Urinary bladder (tissue), 4 donors: Measurements from ENCODE around the gene HMCN2. TPM values are rescaled to one million over a fixed set of nuclear protein-coding genes. Genes with fewer than 3 reads are reported as not detected.

Source experiments
- DNase-seq: peaks from one replicate; pipeline ENCODE4 v3.0.0-alpha.2; 2015; ENCODE audit errors: extremely low spot score
- H3K27ac ChIP-seq: one replicate; pipeline ENCODE4 v1.5.1; 2013; ENCODE audit warnings: low read depth, mild to moderate bottlenecking, moderate library complexity
- H3K36me3 ChIP-seq: one replicate; pipeline ENCODE4 v1.6.1; 2013; ENCODE audit warnings: mild to moderate bottlenecking, moderate library complexity; ENCODE audit not compliant: insufficient read depth
- H3K4me1 ChIP-seq: one replicate; pipeline ENCODE4 v1.6.1; 2013; ENCODE audit warnings: mild to moderate bottlenecking, moderate library complexity; ENCODE audit not compliant: insufficient read depth
- H3K4me3 ChIP-seq: one replicate; pipeline ENCODE4 v1.5.1; 2013; ENCODE audit warnings: low read depth, low read length
- WGBS: extraction: QIAGEN DNeasy Blood & Tissue Kit; methylation state at CpG from one replicate; pipeline ENCODE4 v1.1.7; 2013; 5-methylcytosine and 5-hydroxymethylcytosine counted together
- polyA plus RNA-seq: library from polyadenylated mRNA; stranded (reverse); fragments of 200-250 nt; gene quantifications from one replicate; pipeline ENCODE4 v1.2.3, GENCODE V29; 2013
- total RNA-seq: library from RNA; depleted of rRNA; stranded (reverse); fragments of >200 nt; gene quantifications from one replicate; pipeline ENCODE4 v1.2.3, GENCODE V29; 2014
- donor health status: healthy with polysubstance abuse.
- donor health status: healthy.

Gene HMCN2
- total and polyA plus RNA-seq, 2 donors: 14.6 to 15.9 TPM

DNA sequence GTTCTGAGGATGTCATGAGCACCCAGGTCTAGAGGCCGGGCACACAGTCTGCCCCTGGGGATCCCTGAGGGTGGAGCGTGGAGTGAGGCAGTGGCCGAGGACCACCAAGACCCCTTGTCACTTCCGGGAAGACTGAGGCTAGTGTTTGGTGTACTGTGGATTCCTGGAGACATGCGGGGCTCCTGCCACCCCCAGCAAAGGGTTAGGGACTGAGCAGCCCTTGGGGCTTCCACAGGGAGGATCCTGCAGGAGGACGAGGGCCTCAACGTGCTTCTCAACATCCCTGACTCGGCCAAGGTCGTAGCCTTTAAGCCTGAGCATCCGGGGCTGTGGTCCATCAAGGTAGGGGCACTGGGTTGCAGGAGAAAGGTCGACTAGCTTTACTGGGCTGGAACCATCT, 29.9 kb downstream of the HMCN2 start:
- Histone ChIP-seq H3K4me3 (no peak overlapping the region), H3K4me1 (no peaks in the 10 kb centered on the region), H3K36me3 (no peaks in the 10 kb centered on the region), H3K27ac (no peak overlapping the region)
- WGBS: 77% methylated on average over 11 of the region's 11 CpGs
- DNase-seq: no peak

DNA sequence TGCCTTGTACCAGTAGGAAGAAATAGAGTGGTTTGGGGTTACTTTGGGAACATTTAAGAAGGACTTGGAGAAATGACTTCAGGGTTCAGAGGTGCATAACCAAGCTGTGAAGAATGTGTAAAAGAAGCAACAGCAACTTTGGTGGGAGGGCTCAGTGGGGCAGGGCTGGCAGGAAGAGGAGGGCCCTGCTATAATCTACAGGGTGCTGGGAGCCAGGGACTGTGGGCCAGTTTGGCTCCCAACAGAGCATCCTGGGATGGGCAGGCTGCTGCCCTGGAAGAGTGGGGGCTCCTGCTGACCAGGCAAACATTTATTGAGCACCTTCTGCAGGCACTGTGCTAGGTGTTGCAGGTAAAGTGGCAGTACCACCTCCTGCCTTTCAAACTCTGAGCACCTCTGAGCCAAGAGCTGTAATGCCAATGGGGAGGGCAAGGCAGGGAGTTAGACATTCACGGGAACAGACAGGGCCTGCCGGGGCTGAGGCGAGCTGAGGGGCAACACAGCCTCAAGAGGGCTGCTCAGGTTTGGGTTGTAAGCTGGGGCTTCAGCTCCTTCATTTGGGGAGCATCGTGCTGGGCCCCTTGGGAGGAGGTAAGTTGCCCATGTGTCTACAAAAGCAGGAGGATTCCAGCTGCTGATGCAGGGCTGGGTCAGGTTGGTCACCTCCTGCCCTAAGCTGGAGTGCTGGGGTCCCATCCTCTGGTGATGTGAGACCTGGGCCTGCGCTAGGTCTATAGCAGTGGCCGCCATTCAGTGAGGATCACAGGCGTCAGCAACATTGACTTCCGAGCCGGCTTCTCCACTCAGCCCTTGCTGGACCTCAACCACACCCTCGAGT, 30.6 kb downstream of the HMCN2 start:
- DNase-seq: no peak
- 91% methylated on average over 10 of the region's 10 CpGs for WGBS
- Histone ChIP-seq H3K27ac (no peak overlapping the region), H3K4me1 (no peaks in the 10 kb centered on the region), H3K36me3 (no peaks in the 10 kb centered on the region), H3K4me3 (no peak overlapping the region)

DNA sequence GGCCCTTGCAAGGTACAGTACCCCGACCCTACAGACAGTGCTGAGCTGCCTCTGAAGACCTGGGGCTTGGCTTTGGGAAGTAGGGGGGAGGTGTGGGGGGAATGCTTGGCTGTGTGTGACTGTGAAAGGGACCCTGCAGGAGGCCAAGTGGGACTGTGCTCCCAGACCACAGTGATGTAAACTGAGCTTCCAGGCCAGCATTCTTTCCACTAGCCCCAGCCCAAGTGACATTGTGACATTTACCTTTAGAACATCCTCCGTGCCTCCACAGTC, 31.2 kb downstream of the HMCN2 start:
- DNase-seq: no peak
- Histone ChIP-seq H3K4me1 (no peaks in the 10 kb centered on the region), H3K4me3 (no peak overlapping the region), H3K36me3 (no peaks in the 10 kb centered on the region), H3K27ac (no peak overlapping the region)
- WGBS: 85% methylated on average over 2 of the region's 2 CpGs

DNA sequence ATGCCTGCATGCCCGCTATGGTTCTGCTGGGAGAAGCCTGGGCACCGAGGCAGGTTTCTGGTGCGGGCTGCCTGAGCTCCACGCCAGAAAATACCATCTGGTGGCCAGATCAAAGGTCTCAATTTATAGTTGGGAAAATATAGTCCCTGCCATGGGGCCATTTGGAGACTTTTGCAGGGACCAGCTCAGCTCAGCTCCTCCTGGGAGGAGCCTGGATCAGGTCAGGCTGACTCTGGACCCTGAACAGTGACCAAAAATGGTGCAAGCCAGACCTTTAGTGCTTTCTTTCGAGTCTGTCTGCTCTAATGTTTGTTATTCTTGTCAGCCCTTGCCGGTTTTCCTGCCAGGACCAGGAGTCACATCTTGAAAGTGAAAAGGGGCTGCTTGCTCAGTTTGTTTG, 31.8 kb downstream of the HMCN2 start:
- no peak overlapping the region for H3K27ac ChIP-seq
- H3K4me1 ChIP-seq: no peaks in the 10 kb centered on the region
- DNase-seq: no peak
- no peak overlapping the region for H3K4me3 ChIP-seq
- 64% methylated on average over 6 of the region's 6 CpGs for whole genome bisulfite sequencing
- no peaks in the 10 kb centered on the region for H3K36me3 ChIP-seq

DNA sequence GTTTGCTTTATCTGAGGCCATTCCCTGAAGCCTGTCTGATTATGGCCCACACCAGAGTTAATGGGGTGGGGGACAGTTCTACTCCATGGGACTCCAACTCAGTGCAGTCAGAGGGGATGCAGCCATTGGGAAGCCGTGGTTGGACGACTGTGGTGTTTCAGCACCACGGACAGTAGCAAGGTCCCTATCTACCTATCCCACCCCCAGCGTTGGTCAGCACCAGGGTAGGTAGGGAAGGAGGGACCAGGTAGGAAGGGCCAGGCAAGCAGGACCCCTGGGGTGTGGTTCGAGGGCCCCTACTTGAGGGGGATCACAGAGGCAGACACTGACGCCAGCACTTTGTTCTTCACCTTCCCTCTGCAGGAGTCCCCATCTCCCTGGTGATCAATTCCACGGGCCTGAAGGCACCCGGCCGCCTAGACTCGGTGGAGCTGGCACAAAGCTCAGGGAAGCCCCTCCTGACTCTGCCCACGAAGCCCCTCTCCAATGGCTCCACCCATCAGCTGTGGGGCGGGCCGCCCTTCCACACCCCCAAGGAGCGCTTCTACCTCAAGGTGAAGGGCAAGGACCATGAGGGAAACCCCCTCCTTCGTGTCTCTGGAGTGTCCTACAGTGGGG, 33.2 kb downstream of the HMCN2 start:
- no peak for DNase-seq
- no peaks in the 10 kb centered on the region for H3K4me1 ChIP-seq
- H3K27ac ChIP-seq: no peak overlapping the region
- WGBS: 60% methylated on average over 15 of the region's 15 CpGs
- H3K36me3 ChIP-seq: no peaks in the 10 kb centered on the region
- no peak overlapping the region for H3K4me3 ChIP-seq

DNA sequence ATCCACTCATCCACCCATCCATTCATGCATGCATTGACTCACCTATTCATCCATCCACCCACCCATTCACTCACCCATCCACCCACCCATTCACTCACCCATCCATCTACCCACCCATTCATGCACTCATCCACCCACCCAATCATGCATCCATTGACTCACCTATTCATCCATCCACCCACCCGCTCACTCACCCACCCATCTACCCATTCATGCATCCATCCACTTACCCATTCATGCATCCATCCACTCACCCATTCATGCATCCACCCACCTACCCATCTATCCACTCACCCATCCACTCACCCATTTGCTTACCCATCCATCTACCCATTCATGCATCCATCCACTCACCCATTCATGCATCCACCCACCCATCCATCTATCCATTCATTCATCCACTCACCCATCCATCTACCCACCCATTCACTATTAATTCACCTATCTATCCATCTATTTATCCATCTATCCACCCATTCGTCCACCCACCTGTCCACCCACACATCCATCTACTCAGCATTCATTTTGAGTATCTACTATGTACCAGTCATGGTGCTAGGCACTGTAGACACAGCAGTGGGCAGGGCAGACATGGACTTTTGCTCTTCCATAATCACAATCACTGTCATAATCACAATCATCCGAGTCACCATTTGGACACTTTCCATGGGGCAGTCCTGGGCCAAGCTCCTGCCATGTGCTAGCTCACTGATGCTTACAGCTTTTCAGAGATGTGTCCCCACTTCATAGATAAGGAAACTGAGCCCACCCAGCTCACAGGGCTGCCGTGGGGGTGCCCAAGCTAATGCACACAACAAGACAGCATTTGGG, 34.4 kb downstream of the HMCN2 start:
- no peak overlapping the region for H3K4me3 ChIP-seq
- peaks cover 1% of the 10 kb centered on the region for H3K4me1 ChIP-seq
- 63% methylated on average over 4 of the region's 4 CpGs for WGBS
- DNase-seq: no peak
- no peaks in the 10 kb centered on the region for H3K36me3 ChIP-seq
- H3K27ac ChIP-seq: no peak overlapping the region

DNA sequence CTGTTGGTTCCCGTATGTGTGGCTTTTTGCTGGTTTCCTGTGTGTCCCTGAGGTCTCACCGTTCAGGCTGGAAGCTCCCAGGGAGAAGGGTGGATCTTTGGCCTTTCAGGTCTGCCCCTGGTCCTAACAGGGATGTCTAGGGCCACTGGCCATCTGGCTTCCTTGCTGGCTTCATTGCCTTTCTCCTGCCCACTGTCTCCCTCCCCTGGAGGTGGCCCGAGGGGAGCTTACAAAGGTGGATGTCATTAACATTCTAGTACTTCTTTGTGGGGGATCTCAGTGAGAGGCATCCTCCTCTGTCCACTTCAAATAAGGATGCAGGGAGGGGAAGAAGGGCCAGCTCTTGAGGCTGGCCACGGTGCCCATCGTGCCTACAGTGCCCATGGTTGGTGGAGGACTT, 35.2 kb downstream of the HMCN2 start:
- Histone ChIP-seq H3K27ac (no peak overlapping the region), H3K36me3 (no peaks in the 10 kb centered on the region), H3K4me1 (peaks cover 1% of the 10 kb centered on the region), H3K4me3 (no peak overlapping the region)
- 75% methylated on average over 5 of the region's 5 CpGs for WGBS
- no peak for DNase-seq

DNA sequence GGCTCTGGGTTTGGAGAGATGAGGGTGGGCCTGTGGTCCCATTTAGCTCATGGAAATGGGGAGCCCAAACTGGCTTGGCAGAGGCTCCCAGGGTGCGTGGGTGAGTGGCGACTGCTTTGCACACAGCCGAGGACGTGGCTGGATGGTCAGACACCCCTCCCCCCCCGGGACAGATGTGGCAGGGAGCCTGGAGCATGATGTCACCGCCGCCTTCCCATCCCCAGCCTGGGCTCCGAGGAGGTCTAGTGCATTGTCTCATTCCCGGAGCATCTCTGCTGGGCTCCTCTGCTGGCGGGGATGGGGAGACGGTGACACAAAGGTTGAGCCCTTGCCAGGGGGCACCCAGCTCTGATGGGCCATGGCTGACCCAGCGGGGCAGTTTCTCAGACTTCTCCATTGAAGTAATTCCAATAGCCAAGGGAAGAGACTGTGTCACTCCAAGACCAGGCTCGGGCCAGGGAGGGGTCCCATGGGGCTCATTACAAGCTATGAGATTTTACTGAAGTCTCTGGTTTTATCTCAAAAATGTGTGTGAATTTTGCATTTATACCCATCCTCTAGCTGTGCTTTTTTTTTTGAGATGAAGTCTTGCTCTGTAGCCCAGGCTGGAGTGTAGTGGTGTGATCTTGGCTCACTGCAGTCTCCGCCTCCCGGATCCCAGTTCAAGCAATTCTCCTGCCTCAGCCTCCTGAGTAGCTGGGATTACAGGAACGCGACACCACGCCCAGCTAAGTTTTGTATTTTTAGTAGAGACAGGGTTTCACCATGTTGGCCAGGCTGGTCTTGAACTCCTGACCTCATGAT, 36.1 kb downstream of the HMCN2 start:
- 42% methylated on average over 18 of the region's 18 CpGs for WGBS
- Histone ChIP-seq H3K4me3 (no peak overlapping the region), H3K36me3 (no peaks in the 10 kb centered on the region), H3K4me1 (peaks cover 1% of the 10 kb centered on the region), H3K27ac (no peak overlapping the region)
- no peak for DNase-seq

DNA sequence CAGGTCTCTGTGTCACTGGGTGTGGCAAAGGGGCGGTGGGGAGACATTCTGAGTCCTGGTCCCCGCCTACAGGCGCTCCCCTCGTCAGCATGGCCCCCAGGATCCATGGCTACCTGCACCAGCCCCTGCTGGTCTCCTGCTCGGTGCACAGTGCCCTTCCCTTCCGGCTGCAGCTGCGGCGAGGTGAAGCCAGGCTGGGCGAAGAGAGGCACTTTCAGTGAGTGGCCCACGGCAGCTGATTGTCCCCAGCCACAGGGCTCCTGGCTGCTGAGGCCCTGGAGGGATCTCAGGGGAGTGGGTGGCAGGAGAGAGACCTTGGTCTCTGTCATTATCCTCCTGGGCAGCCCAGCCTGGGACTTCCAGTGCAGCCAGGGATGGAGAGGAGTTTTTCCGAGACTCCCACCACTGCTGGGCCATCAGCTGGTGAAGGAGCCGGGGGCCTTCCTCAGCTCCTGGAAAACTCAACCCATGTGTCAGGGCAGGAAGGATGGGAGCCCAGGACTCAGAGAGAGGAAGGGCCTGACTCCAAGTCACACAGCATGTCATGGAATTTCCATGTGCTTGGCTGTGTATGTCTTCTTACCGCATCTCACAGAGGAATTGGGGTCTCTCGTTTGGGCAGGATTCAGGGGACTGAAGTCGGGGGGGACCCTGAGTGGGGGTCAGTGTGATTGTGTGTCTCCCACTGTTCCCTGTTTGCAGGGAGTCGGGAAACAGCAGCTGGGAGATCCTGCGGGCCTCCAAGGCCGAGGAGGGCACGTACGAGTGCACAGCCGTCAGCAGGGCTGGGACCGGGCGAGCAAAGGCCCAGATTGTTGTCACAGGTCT, 37.4 kb downstream of the HMCN2 start:
- DNase-seq: no peak
- Histone ChIP-seq H3K36me3 (no peaks in the 10 kb centered on the region), H3K27ac (no peak overlapping the region), H3K4me3 (no peak overlapping the region), H3K4me1 (peaks cover 1% of the 10 kb centered on the region)
- WGBS: 94% methylated on average over 23 of the region's 23 CpGs

DNA sequence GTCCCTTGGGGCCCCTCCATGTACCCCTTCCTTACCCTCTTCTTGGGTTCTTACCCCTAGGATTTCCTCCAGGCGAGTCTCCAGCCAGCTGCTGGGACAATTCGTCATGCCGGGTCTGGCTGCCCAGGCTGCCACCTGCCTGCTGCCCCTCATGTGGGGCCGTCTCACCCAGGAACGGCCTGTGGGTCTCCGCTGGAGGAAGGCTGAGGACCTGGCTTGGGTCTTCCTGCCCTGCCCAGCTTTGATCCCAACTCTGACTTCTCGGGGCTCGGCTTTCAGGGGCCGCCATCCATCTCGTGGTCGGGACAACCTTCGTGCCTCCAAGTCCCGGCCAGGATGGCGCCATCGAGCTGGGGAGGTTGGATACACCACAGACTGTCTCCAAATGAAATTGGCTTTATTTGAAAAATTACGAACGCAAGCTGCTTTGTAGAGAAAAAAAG, 38.1 kb downstream of the HMCN2 start:
- Histone ChIP-seq H3K4me3 (no peak overlapping the region), H3K27ac (no peak overlapping the region), H3K36me3 (no peaks in the 10 kb centered on the region), H3K4me1 (peaks cover 1% of the 10 kb centered on the region)
- DNase-seq: no peak
- 57% methylated on average over 17 of the region's 17 CpGs for WGBS

DNA sequence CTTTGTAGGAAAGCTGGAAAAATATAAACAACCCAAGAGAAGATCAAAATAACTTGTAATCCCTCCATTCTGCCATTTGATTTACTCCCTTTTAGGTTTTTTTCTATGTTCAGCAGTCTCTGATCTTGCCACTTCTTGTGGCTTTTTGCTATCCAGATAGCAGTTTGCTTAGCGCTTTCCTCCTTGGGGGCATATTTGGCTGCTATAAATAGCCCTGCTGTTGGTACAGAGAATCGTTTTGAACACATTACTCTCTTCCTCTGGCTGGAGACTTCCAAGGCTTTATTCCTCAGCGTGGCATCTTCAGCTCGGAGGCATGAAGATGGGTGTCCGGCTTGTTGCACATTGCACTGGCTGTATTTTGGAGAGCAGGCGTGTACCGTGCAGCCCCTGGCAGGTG, 38.6 kb downstream of the HMCN2 start:
- Histone ChIP-seq H3K4me3 (no peak overlapping the region), H3K36me3 (no peaks in the 10 kb centered on the region), H3K4me1 (peaks cover 1% of the 10 kb centered on the region), H3K27ac (no peak overlapping the region)
- no peak for DNase-seq
- WGBS: 39% methylated on average over 7 of the region's 7 CpGs

DNA sequence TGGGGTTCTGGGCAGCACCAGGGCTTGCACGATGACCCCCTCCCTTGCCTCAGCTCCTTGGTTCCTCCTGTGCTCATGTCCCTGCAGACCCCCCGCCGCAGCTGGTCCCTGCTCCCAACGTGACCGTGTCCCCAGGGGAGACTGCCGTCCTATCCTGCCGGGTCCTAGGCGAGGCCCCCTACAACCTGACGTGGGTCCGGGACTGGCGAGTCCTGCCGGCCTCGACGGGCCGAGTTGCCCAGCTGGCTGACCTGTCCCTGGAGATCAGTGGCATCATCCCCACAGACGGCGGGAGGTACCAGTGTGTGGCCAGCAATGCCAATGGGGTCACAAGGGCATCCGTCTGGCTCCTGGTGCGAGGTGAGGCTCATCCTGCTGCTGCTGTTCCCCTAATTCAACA, 39.1 kb downstream of the HMCN2 start:
- H3K27ac ChIP-seq: no peak overlapping the region
- peaks cover 1% of the 10 kb centered on the region for H3K4me1 ChIP-seq
- no peak for DNase-seq
- H3K36me3 ChIP-seq: no peaks in the 10 kb centered on the region
- no peak overlapping the region for H3K4me3 ChIP-seq
- 82% methylated on average over 19 of the region's 19 CpGs for WGBS

DNA sequence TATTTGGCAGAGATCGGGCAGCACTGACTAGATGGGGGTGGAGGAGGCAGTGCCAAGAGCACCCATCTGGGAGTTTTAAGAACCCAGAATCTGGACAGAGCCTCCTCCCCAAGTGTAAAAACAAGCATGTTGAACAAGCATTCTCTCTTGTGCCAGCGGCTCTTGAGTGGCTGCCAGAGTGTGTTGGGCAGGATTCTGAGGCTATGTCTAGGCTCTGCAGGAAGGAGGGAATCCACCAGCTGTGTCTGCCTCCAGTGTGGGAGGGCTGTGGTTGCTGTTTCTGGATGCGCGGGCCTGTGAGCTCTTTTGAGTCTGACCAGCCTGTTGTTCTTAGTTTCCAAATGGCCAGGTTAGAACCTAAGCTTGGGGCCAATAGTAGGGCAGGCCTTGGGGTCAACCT, 39.8 kb downstream of the HMCN2 start:
- 52% methylated on average over 4 of the region's 4 CpGs for WGBS

More for the DNA sequence above, 39.8 kb downstream of the HMCN2 start:
- DNase-seq: no peak
- H3K36me3 ChIP-seq: no peaks in the 10 kb centered on the region
- H3K4me1 ChIP-seq: peaks cover 1% of the 10 kb centered on the region
- no peak overlapping the region for H3K4me3 ChIP-seq
- no peak overlapping the region for H3K27ac ChIP-seq
